Measurements from ENCODE around the gene PDE9A.
"Not testable (repeated sequence)": the region's sequence is repeated elsewhere in the genome, so short reads cannot be mapped to it uniquely, and the experiment has no call there.

The PDE9A gene

GRCh38 chr21:42720484-42720883 lies 67.1 kb downstream of the PDE9A start:
- DNase-seq: not testable (repeated sequence)

GRCh38 chr21:42721341-42721824 lies 68.0 kb downstream of the PDE9A start:
- DNase-seq: no peak

DNA sequence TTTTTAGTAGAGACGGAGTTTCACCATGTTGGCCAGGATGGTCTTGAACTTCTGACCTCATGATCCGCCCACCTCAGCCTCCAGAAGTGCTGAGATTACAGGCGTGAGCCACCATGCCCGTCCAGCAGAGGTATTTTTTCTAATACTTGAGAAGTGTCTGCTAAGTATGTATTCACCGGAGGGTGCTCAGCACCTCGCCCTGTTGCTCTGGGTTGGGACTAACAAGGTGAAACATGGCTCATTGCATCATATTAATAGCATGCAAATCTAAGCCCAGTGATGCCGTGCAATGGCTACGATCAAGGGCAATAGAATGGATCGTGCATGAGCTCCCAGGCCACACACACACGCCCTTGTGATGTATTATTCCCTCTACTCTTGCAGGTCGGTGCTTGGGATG lies 68.7 kb downstream of the PDE9A start:
- no peak for DNase-seq

GRCh38 chr21:42722808-42723473 lies 69.5 kb downstream of the PDE9A start:
- no peak for DNase-seq

DNA sequence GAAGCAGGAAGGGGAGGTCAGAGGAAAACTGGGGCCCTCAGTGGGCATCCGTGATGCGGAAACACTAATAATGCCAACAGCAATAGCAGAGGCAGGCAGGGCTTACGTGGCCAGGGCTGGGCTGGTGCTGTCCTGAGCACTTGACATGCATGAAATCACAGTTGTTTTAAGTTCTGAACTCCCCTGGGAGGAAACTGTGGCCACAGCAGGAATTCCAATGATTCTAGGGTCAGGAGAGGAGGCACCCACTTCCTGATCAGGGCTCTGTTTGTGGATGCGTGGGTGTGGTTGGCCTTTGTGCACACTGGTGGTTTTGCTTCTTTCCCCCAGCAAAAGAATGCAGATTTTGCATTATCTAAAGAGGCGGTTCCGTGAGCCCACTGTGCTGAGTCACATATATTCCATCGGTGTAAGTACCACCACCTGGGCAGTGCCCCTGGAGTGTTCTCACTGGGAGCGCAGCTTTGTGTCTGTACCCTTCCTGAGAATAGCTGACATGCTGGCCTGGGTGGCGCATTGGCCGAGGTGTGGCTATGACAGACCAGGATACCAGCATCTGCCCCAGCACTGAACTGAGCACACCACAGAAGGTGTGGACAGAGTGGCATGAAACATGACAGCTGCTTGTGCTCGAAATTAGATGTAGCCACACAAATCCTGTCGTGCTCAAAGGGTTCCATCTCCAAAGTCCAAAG lies 71.0 kb downstream of the PDE9A start:
- DNase-seq: no peak

DNA sequence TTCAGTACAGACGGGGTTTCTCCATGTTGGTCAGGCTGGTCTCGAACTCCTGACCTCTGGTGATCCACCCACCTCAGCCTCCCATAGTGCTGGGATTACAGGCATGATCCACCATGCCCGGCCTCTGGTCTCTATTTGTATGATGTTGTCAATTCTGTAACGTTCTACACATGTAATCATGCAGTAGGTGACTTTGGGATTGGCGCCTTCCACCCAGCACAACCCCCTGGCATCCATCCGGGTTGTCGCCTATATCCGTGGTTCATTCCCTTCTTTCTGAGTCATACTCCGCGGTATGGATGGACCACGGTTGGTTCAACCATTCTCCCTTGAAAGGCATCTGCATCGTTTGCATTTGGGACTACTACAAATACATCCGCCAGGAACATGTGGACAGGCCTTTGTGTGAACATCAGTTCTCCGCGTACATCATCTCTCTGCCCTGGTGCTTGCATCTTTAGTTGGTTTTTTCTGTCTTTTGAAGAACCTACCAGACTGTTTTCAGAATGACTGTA lies 72.1 kb downstream of the PDE9A start:
- no peak for DNase-seq

DNA sequence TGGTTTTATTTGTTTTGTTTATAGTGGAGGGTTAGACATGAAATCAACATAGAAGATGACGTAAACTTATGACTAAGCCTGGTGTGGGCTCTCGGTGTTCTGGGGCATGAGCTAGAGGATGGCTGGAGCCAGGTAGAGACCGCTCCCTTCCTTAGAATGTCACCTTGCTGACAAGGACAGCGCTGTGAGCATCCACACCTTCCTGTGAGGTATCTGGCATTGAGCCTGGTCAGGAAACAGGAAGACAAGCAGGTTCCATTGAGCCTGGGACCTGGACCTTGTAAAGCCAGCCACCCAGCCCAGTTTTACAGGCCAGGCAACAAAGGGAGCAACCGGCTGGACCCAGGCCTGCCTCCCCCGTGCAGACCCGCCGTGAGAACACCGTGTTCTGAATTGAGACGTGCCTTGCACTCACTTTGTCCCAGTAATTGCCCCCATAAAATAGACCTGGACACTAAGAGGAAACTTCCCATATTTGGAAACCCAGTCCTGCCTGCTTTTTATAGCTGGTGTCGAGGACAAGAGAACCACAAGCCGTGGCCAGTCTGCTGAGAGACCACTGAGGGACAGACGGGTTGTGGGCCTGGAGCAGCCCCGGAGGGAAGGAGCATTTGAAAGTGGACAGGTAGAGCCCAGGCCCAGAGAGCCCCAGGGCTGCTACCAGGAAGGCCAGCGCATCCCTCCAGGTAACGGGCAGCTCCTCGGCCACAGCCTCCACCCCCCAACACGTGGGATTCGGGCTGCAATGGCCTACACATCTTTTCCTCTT lies 78.0 kb downstream of the PDE9A start:
- DNase-seq: no peak

DNA sequence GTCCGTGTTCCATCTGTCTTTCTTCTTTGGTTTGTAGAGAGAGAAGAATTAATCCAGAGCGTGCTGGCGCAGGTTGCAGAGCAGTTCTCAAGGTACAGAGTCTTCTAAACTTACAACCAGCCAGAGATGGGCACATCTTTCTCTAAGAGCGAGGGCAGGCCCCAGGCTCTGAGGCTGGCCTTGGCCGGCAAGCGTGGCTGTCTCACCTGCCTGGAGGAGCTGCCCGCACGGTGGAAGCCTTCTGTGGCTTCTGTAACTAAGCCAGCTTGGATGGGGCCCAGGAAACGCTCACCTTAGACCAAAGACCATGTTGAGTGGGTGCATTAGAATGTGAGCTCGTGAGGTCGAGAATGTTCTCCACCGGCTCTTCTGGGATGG lies 78.6 kb downstream of the PDE9A start:
- DNase-seq: no peak

DNA sequence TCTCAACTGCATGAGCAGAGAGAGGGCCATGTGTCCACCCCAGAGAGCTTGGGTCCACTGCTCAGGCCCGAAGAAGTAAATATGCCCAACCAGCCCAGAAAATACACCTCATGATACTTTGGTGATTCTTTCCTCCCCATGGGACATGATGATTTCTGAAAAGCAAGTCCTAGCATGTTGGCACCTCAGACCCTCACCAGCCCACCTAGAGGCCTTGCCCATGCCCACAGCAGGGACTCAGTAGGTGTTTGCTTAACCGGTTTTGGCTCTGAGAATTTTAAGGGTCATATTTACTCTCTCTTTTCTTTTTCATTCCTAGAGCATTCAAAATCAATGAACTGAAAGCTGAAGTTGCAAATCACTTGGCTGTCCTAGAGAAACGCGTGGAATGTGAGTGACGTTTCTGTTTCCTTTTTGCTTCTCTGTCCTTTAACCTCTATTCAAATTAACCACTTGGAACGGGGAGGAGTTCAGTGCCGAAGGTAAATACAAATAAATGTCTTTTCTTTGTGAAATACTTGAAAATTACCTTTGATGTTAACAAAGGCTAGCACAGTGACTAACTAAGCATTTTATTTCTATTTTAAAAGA lies 79.7 kb downstream of the PDE9A start:
- DNase-seq: no peak

DNA sequence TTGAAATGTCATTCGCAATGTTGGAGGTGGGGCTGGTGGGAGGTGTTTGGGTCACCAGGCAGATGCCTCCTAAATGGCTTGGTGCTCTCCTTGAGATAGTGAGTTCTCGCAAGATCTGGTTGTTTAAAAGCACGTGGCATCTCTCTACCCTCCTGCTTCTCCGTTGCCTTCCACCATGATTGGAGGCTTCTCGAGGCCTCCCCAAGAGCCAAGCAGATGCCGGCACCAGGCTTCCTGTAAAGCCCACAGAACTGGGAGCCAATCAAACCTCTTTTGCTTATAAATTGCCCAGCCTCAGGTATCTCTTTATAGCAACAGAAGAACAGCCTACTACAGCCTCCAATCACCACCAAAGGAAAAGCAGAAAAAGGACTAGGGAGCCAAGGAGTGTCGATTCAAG lies 80.5 kb downstream of the PDE9A start:
- DNase-seq: no peak

DNA sequence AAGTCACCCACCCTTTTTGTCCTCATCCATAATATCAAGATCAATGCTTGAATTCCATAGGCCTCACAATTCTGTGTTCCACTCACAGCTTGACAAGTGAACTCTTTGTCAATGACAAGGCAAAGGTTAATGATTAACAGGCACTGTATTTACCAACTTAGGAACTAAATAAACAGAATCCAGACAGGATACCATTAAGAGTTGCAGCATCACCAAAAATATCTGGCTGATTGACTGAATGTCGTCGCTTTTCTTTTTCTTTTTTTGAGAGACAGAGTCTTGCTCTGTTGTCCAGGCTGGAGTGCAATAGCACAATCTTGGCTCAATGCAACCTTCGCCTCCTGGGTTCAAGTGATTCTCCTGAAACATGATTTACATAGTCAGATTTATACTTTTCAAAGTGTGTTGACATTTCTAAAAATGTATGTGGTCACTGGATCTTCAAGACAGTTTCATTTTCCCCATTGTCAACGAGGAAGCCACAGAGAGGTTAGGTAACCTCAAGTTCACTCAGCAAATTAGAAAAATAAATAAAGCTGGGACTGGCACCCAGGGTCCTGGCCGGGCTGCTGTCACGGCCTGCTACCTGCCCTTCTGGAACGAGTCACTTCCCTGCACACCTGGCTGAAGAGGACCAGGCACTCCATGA lies 81.0 kb downstream of the PDE9A start:
- no peak for DNase-seq

DNA sequence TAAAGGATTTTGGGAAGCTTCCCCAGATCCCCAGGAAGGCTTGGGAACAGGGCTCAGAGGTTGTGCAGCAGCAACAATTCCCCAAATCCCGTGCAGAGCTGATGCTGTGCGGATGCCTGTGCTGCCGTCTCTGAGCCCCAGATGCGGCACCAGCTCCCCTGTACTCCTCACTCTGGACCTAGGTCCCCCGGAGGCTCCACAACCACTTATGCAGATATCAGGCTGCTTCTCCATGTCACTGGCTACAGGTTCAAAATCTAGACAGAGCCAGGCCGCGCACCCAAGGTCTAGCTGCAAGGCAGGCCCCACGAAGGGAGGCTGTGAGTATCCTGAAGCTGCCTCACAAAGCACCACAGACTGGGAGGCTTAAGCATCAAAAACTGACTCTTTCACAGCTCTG lies 81.6 kb downstream of the PDE9A start:
- DNase-seq: no peak

GRCh38 chr21:42735944-42736343 lies 82.5 kb downstream of the PDE9A start:
- DNase-seq: no peak

- no peak for DNase-seq
These were observed 83.4 kb downstream of the PDE9A start for GRCh38 chr21:42736646-42737350.

GRCh38 chr21:42737951-42738590 lies 84.7 kb downstream of the PDE9A start:
- peak; percentile 28 for DNase-seq

DNA sequence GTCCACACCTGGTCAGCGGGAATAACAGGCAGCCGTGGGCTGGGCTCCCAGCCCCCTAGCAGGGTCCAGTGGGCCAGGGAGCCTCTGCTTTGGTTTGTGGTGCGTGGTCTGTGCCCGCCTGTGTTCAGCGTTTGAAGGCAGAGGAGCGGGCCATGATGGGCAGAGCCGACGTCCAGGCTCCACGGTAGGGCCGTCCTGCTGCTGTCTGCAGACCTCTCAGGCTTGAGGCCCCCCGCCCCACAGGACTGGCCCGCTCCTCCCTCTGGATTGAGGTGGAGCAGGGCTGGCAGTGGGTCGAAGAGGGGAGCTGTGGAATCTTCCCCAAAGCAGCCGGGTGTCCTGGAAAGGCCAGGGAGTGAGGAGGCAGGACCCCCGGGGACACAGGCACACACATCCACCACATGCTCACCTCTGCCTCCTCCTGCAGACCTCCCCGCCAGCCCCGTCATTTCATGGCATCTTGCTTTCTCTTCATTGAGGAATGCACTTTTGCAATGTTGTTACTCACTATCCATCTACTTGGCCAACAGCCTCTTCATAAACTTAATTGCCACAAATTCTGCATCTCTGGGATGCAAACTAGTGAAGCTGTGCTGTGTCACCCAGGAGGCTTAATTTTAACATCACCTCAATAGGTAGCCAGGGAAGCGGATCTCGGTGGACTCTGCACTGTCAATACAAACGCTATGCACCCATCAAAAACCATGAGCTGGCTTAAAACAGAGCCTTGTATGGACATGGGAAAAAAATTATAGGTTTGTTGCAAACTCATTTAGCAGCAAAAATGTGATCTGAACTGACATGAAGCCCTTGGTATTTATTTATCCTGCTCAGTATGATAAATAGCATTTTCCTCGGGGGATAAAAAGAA lies 85.9 kb downstream of the PDE9A start:
- DNase-seq: no peak

DNA sequence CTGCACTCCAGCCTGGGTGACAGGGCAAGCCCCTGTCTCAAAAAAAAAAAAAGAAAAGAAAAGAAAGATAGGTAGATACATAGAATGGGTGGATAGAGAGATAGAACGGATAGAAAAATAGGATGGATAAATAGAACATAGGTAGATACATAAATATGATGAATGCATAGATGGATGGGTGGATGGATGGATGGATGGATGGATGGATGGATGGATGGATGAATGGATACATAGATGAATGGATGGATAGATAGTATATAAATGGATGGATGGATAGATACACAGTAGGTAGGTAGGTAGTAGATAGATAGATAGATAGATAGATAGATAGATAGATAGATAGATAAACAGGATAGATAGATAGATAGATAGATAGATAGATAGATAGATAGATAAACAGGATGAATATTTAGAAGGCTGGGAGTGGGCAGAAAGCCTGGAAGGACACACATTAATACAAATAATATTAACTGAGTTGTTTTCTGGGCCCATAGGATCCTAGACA lies 87.0 kb downstream of the PDE9A start:
- no peak for DNase-seq

DNA sequence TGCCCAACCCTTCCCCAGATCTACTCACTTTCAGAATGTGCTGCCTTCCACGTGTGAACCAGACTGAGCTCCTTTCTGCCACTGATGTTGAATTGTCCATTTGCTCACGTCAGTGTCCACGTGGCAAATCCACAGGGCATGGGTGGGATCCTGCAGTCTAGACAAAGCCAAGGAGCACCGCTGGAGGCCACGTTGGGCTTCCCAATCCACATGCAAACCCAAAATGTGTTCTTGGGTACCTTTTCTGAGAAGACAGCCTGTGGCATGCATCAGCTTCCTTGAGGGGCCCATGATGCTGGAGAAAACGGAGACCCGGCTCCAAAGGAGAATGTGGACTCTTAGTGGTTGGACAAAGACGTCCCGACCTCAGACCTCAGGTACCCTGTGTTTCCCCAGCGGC lies 87.6 kb downstream of the PDE9A start:
- no peak for DNase-seq

DNA sequence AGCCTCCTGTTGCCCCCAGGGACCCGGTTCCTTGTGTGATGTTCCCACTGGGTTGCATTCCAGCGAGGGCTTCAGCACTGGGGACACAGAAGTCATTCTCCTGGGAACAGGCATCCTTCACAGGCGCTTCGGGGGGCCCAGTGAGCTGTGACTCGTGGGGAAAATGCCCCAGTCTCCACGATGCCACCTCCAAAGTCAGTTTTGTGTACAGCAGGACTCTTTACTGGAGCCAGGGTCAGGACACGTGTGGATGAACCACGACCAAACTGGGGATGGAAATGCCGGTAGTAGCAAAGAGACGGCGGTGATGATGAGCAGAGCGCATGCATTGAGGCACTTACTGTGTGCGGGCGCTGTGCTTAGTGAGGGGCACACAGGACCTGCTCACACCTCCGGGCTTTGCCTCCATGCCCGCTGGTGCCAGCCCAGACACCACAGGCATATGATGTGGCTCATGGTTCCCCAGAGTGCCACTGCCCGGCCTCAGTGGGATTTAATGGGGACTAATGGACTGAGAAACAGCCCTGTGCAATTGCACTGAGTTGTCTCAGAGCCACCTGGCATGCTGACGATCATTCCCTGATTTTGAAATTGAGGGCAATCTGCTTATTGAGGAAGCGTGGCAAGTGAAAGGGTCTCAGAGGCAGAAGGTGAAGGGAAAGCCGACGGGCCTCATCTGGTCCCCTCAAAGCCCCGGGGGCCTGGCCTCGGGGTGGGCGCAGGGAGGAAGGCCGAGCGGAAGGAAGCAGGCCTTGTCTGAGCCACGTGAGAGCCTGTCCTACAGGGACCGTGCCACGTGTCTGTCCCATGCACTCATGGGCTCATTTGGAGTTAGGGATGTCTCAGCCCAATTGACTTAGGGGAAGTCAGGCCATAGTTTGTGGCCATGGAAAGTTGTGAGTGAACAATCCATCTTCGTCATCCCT lies 91.4 kb downstream of the PDE9A start:
- no peak for DNase-seq
